Activated CD4-positive, alpha-beta memory T cell treated with anti-CD3 and anti-CD28 coated beads for 36 hours (primary cell): Measurements from ENCODE around the gene PLET1. TPM values are rescaled to one million over a fixed set of nuclear protein-coding genes. Genes with fewer than 3 reads are reported as not detected.
A peak's percentile ranks its signal among the peaks of the same experiment; 100 is the strongest.

Experiments used
- CTCF ChIA-PET: fragments of 350-600 bp; sonication (Branson Sonifier 250); formaldehyde crosslinking; loops from one replicate; lab custom pipeline; 2021; ENCODE audit warnings: antibody characterized with exemption, inconsistent platforms; lab: Charles Lee
- POLR2A ChIA-PET: fragments of 350-600 bp; sonication (Branson Sonifier 250); formaldehyde crosslinking; loops from one replicate; lab custom pipeline; 2021; ENCODE audit warnings: antibody characterized with exemption; lab: Charles Lee
- DNase-seq: peaks from one replicate; pipeline ENCODE4 v3.0.0-alpha.2; 2020
- H3K27ac Mint-ChIP-seq: one replicate; pipeline ENCODE4 v1.8.0; 2021; ENCODE audit warnings: mixed read lengths
- H3K27me3 Mint-ChIP-seq: one replicate; pipeline ENCODE4 v1.8.0; 2021; ENCODE audit warnings: mixed read lengths
- H3K36me3 Mint-ChIP-seq: one replicate; pipeline ENCODE4 v1.8.0; 2021; ENCODE audit warnings: mixed read lengths
- H3K4me1 Mint-ChIP-seq: one replicate; pipeline ENCODE4 v1.8.0; 2021; ENCODE audit warnings: low read depth, mixed read lengths
- H3K4me3 Mint-ChIP-seq: one replicate; pipeline ENCODE4 v1.8.0; 2021; ENCODE audit warnings: mild to moderate bottlenecking, mixed read lengths
- H3K9me3 Mint-ChIP-seq: one replicate; pipeline ENCODE4 v1.8.0; 2021; ENCODE audit warnings: mixed read lengths
- intact Hi-C: fragments of 100-400 bp; cut with micrococcal nuclease; formaldehyde crosslinking; loops from one replicate; pipeline ENCODE4 v1.15.1; 2023
- total RNA-seq, 2 experiments: library from RNA; stranded (reverse); gene quantifications; one replicate each; pipeline ENCODE4 v1.2.3, GENCODE V29; 2021

The PLET1 gene, protein sequence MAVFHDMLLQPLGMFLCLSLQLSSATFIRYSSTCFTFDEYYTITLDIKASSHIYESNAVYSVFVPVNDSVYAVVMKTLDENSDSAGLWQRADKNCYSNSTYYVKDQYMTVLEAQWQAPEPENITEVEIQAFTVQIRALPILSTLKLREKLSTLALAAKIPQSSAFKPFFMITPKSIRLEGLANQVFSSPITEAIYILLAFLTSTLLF
- not detected for total RNA-seq

GRCh38 chr11:112260490-112260889, at the start of gene PLET1:
TSS of gene PLET1 (minus strand) at chr11:112260860. CDS start at chr11:112260589, 271 bp downstream.
- CTCF ChIA-PET: interaction anchor here (1.3 kb wide), 1 partner anchor 20 kb away, joined by 4 read pairs; no protein-coding TSS in a partner anchor
- no peak for DNase-seq
- POLR2A ChIA-PET: interaction anchor here (0.5 kb wide), 1 partner anchor 33 kb away, joined by 3 read pairs; no protein-coding TSS in a partner anchor
- no peaks in the 10 kb centered on the region for H3K4me1 Mint-ChIP-seq
- H3K27me3 Mint-ChIP-seq: no peaks in the 10 kb centered on the region
- no peak within 1 kb of the TSS for H3K4me3 Mint-ChIP-seq
- no peaks in the 10 kb centered on the region for H3K36me3 Mint-ChIP-seq
- H3K9me3 Mint-ChIP-seq: no peaks in the 10 kb centered on the region
- intact Hi-C loops: no loop called here
- no peak within 1 kb of the TSS for H3K27ac Mint-ChIP-seq

DNA sequence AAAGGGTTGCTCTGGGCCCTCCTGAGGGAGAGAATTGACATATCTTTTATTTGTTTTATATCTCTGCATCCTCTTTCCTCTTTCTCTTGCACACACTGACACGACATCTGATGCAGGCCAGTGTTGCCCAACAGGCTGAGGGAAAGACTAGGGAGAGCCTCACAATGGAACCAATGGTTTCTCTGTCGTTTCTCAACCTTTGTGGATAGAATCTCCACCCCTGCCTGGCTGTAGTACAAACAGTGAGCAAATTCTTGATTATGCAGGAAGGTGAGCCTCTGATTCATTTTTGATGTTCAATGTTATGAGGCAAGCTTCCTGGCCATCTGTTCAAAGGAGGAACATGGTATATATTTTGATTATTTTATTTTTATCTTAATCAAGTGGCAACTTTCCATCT, 49.8 kb upstream of the PLET1 start:
- CTCF ChIA-PET: no interaction called here
- H3K4me1 Mint-ChIP-seq: no peaks in the 10 kb centered on the region
- no peak for DNase-seq
- H3K27me3 Mint-ChIP-seq: no peaks in the 10 kb centered on the region
- intact Hi-C loops: no loop called here
- H3K9me3 Mint-ChIP-seq: peaks cover 8% of the 10 kb centered on the region
- POLR2A ChIA-PET: no interaction called here
- no peak overlapping the region for H3K4me3 Mint-ChIP-seq
- peaks cover 6% of the 10 kb centered on the region for H3K36me3 Mint-ChIP-seq
- no peak overlapping the region for H3K27ac Mint-ChIP-seq

DNA sequence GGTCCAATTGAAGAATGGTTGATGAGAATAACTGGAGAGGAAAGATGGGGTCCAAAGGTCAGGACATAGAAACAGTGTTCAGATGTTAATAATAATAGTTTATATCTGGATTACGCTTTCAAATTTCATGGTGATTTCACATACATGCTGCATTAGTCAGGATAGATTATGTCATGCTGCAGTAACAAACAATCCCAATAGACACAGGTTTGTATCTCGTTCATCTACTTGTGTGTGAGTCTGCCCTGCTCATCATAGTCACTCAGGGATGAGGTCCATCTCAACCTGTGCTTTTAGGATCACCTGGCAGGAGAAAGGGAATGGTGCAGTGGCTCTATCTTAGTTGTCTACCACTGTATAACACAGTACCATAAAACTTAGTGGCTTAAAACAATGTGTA, 48.0 kb upstream of the PLET1 start:
- no peaks in the 10 kb centered on the region for H3K4me1 Mint-ChIP-seq

DNA sequence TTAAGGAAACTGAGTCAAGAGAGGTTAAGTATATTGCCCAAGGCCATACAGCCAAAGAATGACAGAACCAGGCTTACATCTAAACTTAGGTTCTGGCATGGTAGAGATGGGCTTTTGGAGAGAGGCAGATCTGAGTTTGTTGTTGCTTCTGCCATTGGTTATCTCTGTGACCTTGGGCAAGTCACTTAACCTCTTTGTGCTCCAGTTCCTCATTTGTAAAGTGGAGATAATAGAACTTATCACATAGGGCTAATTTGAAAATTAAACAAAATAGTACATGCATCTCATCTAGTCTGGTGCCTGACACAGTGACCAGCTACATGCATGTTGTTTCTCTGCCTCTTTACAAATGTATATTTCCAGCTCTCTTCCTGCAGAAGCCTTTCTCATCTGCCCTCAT, 47.0 kb upstream of the PLET1 start:
- ChIA-PET CTCF (interaction anchor here (1.5 kb wide), 1 partner anchor 281 kb away, joined by 3 read pairs; no protein-coding TSS in a partner anchor), POLR2A (no interaction called here)

More for the DNA sequence above, 48.0 kb upstream of the PLET1 start:
- DNase-seq: no peak
- H3K9me3 Mint-ChIP-seq: peaks cover 8% of the 10 kb centered on the region
- ChIA-PET CTCF (no interaction called here), POLR2A (no interaction called here)
- no peaks in the 10 kb centered on the region for H3K27me3 Mint-ChIP-seq
- intact Hi-C loops: no loop called here
- H3K4me3 Mint-ChIP-seq: no peak overlapping the region
- peaks cover 6% of the 10 kb centered on the region for H3K36me3 Mint-ChIP-seq
- no peak overlapping the region for H3K27ac Mint-ChIP-seq

GRCh38 chr11:112306230-112306629, 45.6 kb upstream of the PLET1 start:
- DNase-seq: no peak
- H3K36me3 Mint-ChIP-seq: peaks cover 6% of the 10 kb centered on the region
- H3K27me3 Mint-ChIP-seq: no peaks in the 10 kb centered on the region
- CTCF ChIA-PET: interaction anchor here (1.5 kb wide), 1 partner anchor 282 kb away, joined by 3 read pairs; no protein-coding TSS in a partner anchor
- H3K4me3 Mint-ChIP-seq: no peak overlapping the region
- H3K27ac Mint-ChIP-seq: no peak overlapping the region
- H3K4me1 Mint-ChIP-seq: peaks cover 4% of the 10 kb centered on the region
- POLR2A ChIA-PET: no interaction called here
- intact Hi-C loops: no loop called here
- peaks cover 8% of the 10 kb centered on the region for H3K9me3 Mint-ChIP-seq

More for the DNA sequence above, 47.0 kb upstream of the PLET1 start:
- no peak for DNase-seq
- no peak overlapping the region for H3K27ac Mint-ChIP-seq
- no peaks in the 10 kb centered on the region for H3K27me3 Mint-ChIP-seq
- H3K4me1 Mint-ChIP-seq: no peaks in the 10 kb centered on the region
- H3K9me3 Mint-ChIP-seq: peaks cover 8% of the 10 kb centered on the region
- peaks cover 6% of the 10 kb centered on the region for H3K36me3 Mint-ChIP-seq
- intact Hi-C loops: no loop called here
- no peak overlapping the region for H3K4me3 Mint-ChIP-seq

DNA sequence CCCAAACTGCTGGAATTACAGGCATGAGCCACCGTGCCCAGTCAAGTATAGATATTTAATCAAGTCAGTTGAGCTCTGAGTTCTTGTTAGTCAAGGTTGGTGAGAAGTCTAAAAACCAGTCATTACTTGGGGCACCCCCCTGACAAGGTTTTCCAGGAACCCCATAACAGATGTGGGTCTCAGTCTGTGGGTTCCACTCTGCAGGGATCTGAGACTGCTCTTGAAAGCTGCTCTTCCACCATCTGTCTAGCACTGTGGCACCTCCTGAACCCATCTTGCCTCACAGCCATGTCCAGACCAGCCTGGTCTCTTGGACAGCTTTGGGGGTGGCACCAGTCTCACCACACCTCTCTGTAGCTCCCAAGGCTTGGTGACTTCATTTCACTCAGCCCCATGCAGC, 44.3 kb upstream of the PLET1 start:
- Mint-ChIP-seq H3K4me3 (no peak overlapping the region), H3K4me1 (peaks cover 4% of the 10 kb centered on the region), H3K9me3 (peaks cover 8% of the 10 kb centered on the region), H3K27ac (no peak overlapping the region), H3K36me3 (peaks cover 6% of the 10 kb centered on the region), H3K27me3 (no peaks in the 10 kb centered on the region)
- DNase-seq: no peak
- POLR2A ChIA-PET: no interaction called here
- intact Hi-C loops: no loop called here
- CTCF ChIA-PET: interaction anchor here (1.1 kb wide), 1 partner anchor 25 kb away, joined by 3 read pairs; no protein-coding TSS in a partner anchor

- Mint-ChIP-seq H3K36me3 (peaks cover 3% of the 10 kb centered on the region), H3K27ac (no peak overlapping the region), H3K4me1 (peaks cover 8% of the 10 kb centered on the region), H3K4me3 (no peak overlapping the region), H3K27me3 (no peaks in the 10 kb centered on the region), H3K9me3 (peaks cover 4% of the 10 kb centered on the region)
- DNase-seq: no peak
- intact Hi-C loops: no loop called here
- CTCF ChIA-PET: no interaction called here
- POLR2A ChIA-PET: no interaction called here
Observed at GRCh38 chr11:112303616-112304015, 43.0 kb upstream of the PLET1 start.

DNA sequence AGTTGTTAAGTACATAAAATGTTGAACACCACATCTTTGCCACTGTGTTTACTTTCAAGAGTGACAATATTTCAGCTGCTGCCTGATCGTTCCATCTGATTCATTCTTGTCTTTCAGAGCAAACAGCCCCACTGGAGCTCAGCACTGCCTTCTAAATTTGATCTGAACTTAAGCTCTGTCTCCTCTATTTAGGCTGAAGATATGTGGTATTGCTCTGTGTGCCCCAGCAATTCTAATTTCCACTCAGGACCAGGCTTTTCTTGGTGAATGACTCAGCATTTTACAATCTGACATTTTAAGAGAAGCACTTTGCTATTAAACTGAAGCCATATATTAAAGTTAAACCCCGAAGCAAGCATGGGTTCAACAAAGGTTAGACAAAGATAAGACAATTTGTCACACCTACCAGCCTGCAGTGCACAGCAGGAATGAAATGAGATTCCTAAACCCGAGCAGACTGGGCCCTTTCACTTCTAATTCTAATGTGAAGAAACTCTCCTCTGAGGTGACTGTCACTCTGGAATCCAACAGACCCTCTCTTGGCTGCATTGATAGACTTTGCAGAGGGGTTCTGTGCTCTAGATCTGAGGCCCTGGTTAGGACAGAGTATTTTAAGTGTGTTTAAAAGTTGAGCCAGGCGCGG, 41.7 kb upstream of the PLET1 start:
- H3K27ac Mint-ChIP-seq: no peak overlapping the region
- ChIA-PET POLR2A (no interaction called here), CTCF (no interaction called here)
- DNase-seq: no peak
- no peaks in the 10 kb centered on the region for H3K9me3 Mint-ChIP-seq
- H3K27me3 Mint-ChIP-seq: no peaks in the 10 kb centered on the region
- no peaks in the 10 kb centered on the region for H3K36me3 Mint-ChIP-seq
- no peak overlapping the region for H3K4me3 Mint-ChIP-seq
- peaks cover 20% of the 10 kb centered on the region for H3K4me1 Mint-ChIP-seq
- intact Hi-C loops: no loop called here

- ChIA-PET POLR2A (no interaction called here), CTCF (interaction anchor here (0.8 to 1.7 kb wide), 3 partner anchors 20 to 287 kb away, joined by 3 to 4 read pairs (median 3); no protein-coding TSS in a partner anchor)
- Mint-ChIP-seq H3K36me3 (no peaks in the 10 kb centered on the region), H3K27me3 (no peaks in the 10 kb centered on the region), H3K4me1 (peaks cover 31% of the 10 kb centered on the region), H3K9me3 (no peaks in the 10 kb centered on the region), H3K27ac (no peak overlapping the region), H3K4me3 (no peak overlapping the region)
- DNase-seq: no peak
- intact Hi-C loops: no loop called here
Observed at GRCh38 chr11:112300094-112300786, 39.6 kb upstream of the PLET1 start.

DNA sequence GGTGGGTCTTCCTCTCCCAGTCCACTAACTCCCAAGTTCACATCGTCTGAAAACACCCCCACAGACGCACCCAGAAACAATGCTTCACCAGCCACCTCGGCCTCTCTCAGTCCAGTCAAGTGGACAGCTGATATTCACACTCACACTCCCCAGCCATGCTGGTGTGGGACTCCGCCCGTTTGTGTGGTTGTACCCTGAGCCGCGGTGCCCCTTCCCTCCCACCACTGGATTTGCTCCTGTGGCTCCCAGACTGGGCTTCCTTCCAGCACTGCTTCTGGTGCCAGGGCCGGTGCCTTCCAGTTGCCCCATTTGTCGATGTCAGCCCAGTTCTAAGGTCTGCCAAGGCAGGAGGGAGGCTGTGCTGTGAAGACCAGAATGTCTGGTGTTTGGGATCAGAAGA, 37.9 kb upstream of the PLET1 start:
- Mint-ChIP-seq H3K9me3 (no peaks in the 10 kb centered on the region), H3K27me3 (no peaks in the 10 kb centered on the region), H3K27ac (no peak overlapping the region), H3K36me3 (peaks cover 3% of the 10 kb centered on the region), H3K4me1 (peaks cover 31% of the 10 kb centered on the region), H3K4me3 (no peak overlapping the region)
- ChIA-PET CTCF (interaction anchor here (1.0 kb wide), 1 partner anchor 19 kb away, joined by 3 read pairs; no protein-coding TSS in a partner anchor), POLR2A (no interaction called here)
- no peak for DNase-seq
- intact Hi-C loops: loop anchor here (5.0 kb wide), 1 partner anchor 119 kb away; no protein-coding TSS in a partner anchor

DNA sequence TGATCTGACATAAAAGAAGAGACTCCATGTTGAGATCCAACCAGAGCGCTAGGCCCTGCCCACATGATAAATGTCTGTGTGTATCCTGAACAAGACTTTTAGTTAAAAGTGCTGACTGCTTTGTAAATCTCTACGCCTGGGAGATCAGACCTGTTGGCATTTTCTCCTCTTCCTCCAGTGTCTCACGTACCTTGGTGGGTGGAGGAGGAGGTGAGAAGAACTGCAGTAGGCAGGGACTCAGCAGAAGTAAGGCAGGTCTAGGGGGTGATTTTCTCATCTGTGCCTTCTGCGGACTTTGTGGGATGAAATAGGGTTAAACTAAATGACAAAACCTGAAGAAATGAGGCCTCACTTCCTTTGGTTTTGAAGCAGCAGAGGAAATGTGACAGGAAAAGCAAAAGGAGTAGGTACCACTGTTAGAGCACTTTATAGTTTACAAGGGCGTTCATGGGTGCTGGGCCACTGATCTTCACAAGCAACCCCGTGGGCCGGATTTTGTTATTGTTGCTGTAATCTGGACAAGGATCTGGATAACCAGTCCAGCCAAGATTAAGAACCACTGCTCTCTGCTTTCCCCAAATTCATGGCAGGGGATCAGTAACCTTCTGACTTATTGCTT, 36.7 kb upstream of the PLET1 start:
- H3K27ac Mint-ChIP-seq: peak overlapping the region; percentile 67
- H3K9me3 Mint-ChIP-seq: no peaks in the 10 kb centered on the region
- ChIA-PET POLR2A (no interaction called here), CTCF (no interaction called here)
- H3K36me3 Mint-ChIP-seq: peaks cover 3% of the 10 kb centered on the region
- no peak overlapping the region for H3K4me3 Mint-ChIP-seq
- H3K4me1 Mint-ChIP-seq: peaks cover 31% of the 10 kb centered on the region
- H3K27me3 Mint-ChIP-seq: no peaks in the 10 kb centered on the region
- intact Hi-C loops: loop anchor here (5.0 kb wide), 1 partner anchor 120 kb away; no protein-coding TSS in a partner anchor
- DNase-seq: peak; percentile 66
